Measurements from ENCODE around the gene HMOX1.

- no peak for TF ChIP-seq CTCF (IDR thresholded peaks at IDR 0.05)
- TF ChIP-seq GRHL2 (CRISPR knock-in tag; IDR thresholded peaks at IDR 0.05; ENCODE audit: insufficient replicate concordance, severe bottlenecking), result no peak
- no peak for TF ChIP-seq KAT7 (CRISPR knock-in tag; IDR thresholded peaks at IDR 0.05; ENCODE audit: borderline replicate concordance)
- TF ChIP-seq ETV6 (CRISPR knock-in tag; IDR thresholded peaks at IDR 0.05), result no peak
- TF ChIP-seq ZBTB43 (CRISPR knock-in tag; IDR thresholded peaks at IDR 0.05), result no peak
- no peak for TF ChIP-seq ATF1 (CRISPR knock-in tag; IDR thresholded peaks at IDR 0.05)
- no peak for TF ChIP-seq FOXP1 (CRISPR knock-in tag; IDR thresholded peaks at IDR 0.05; ENCODE audit: borderline replicate concordance)
- no peak for TF ChIP-seq CREB1 (CRISPR knock-in tag; IDR thresholded peaks at IDR 0.05)
- no peak for TF ChIP-seq STAT6 (CRISPR knock-in tag; conservative IDR thresholded peaks at IDR 0.05; ENCODE audit: low read depth)
- no peak for TF ChIP-seq EMX1 (CRISPR knock-in tag; IDR thresholded peaks at IDR 0.05)
- TF ChIP-seq ESRRA (CRISPR knock-in tag; IDR thresholded peaks at IDR 0.05; ENCODE audit: borderline replicate concordance), result no peak
- TF ChIP-seq MAX (CRISPR knock-in tag; IDR thresholded peaks at IDR 0.05), result no peak
- no peak for TF ChIP-seq JUN (CRISPR knock-in tag; IDR thresholded peaks at IDR 0.05)
Observed at GRCh38 chr22:35424761-35425160, 43.9 kb downstream of the HMOX1 start.

All from WTC11 (cell line).